Activated CD4-positive, alpha-beta T cell treated with anti-CD3 and anti-CD28 coated beads for 24 hours (primary cell): Measurements from ENCODE around the gene C4orf54.

Source experiments
- DNase-seq, 2 donors: peaks; one replicate each; pipeline ENCODE4 v3.0.0-alpha.2; 2020; ENCODE audit warnings: low read depth in 2 of 2

The C4orf54 gene

DNA sequence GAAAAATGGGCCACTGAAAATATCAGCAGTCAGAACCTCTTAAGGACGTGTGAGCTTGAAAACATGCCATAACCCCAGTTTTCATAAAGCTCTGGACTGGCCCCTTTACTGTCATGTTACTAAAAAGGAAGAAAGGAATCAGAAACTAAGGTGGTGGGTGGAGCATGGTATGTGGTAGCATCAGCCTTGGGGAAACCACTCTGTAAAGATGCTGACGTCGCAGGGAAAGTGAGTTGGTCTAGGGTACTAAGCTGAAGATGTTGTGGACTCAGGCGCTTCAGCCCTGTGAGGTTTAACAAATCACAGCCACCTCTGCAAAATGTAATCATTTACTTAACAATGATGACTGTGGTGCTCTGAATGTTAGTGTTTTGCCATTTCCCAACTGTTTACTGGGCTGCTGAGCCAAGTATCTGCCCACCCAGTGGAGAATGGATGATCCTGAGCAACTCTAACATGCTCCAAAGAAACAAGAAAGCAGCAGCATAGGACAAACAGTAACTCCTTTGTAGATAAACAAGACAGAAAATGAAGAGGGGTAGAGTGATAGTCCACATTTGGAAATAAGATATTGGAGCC, 33.4 kb downstream of the C4orf54 start:
- no peak for DNase-seq

DNA sequence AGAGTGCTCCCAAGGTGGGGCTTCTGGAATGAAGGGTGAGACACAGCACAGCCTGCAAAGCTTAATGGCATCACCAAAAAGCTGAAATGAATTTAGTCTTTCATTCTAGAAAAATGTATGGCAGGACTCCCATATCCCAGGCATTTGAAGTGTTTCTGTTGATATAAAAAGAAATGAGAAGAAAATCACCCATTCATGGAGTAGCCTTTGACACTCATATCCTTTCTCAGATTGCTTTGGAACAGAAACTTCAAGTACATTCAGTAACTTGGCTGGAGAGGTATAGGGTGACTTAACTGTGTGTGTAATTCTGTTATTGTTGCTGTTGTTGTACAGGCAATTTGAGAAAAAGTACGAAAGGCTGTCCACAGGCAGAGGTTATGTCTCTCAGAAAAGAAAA, 35.3 kb downstream of the C4orf54 start:
- DNase-seq = no peak

DNA sequence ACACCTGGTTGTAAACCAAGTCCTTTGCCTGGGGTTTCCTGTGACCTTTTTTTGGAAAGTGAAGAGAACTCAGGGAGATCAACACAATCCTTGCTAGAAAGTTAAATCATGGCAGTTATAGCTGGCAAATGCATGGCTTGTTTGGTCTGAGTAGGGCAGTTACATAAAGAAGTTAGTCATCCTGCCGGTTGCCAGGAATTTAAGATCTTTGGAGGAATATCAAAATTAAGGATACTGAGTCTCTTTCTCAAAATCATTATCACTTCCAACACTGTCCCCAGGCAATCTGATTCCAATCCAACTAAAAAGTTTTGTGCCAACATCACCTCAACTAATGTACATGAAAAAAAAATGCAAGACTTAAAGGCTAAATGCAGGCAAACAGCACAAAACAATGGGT, 40.3 kb downstream of the C4orf54 start:
- no peak for DNase-seq

DNA sequence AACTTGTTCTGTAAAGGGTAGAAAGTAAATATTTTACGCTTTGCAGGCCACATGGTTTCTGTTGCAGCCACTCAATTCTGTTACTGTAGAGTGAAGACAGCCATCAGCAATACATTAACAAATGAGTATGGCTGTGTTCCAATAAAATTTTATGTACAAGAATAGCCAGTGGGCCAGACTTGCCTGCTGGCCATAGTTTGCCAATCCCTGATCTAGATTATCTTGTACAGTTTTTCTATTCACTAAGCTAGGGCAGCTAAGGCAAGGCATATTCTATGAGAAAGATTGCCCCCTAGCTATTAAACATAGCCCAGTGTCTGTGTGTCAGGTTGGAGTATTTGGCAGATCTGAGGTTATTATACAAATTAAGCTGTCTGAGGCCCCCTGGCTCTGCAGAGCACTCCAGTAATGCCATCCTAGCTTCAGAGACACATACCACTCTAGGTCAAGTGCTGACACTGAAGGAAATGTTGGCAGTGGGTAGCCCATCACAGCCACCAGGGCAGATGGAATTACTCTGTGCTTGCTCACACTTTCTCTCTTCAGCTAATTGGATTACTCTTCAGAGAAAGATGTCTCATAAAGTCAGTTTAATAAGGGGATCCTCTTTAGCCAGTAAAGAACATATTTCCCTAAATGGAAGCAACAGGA, 42.3 kb downstream of the C4orf54 start:
- DNase-seq = no peak

DNA sequence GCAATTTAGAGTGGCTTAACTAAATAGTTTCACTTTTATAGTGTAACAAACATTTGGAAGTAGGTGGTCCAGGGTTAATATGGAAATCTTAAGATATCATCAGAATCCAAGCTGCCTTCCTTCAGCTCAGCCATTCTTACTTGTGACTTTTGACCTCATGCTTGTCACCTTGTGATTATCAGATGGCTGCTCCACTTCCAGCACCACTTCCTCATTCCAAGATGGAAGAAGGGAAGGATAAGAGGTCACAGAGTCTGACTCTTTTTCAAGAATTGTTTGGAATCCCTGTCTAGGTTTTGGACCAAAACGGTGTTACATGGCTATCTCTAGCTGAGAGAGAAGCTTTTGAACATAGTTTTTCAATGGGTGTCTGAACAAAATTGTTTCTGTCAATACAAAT, 43.1 kb downstream of the C4orf54 start:
- no peak for DNase-seq

DNA sequence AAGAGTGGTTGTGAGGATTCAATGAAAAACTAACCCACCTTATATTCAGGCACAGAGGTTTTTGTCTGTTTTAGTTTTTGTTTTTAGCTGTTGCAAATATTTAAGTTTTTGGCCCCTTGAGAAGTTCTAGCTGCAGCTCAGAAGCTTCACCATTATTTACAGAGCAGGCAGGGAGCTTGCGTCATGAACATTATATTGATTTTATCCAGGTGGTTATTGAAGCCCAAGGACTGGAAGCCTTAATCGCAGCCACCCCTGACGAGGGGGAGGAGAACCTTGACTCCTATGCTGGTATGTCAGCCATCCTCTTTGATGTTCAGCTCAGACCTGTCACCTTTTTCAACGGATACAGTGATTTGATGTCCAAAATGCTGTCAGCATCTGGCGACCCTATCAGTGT, 44.9 kb downstream of the C4orf54 start:
- no peak for DNase-seq

DNA sequence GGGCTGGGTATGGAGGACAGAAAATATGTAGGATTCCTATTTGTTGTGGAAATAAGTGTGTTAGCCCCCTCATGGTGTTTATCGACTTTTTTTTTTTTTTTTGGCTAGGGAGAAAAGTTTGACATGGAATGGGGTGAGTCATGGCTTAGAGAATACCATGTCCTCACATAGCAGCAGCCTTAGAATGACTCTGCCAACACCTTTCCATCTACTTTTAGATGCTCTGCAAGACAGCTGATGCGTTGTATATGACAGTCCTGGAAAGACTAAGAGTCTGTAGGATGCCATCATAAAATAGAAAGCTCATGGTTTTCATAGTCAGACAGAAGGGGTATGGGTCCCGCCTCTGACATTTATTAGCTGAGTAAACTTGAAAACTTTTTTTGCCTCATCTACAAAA, 45.3 kb downstream of the C4orf54 start:
- no peak for DNase-seq

DNA sequence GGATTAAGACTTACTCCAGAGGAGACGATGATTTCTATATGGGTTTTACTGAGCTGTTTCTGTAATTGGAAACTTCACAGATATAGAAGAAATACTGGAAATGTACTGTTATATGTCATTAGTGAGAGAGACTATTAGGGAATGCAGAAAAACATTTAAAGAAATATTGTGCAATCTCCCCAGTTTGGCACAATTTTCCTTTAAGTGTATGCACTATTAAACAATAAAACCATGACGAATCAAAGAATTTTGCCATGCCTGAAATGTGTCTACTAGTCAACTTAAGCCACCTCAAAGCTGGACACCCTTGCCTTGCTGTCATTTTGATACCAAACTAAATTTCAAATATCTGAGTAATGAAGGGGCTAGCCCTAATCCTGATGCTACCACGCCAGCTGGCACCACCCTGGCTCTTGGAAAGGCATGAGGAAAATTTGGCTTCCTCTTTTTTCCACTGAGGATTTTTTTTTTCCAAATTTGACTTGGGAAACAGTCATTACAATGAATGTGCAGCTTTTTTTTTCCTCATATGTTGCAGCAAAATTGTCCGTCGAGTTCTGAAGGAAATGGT, 46.9 kb downstream of the C4orf54 start:
- DNase-seq = no peak

DNA sequence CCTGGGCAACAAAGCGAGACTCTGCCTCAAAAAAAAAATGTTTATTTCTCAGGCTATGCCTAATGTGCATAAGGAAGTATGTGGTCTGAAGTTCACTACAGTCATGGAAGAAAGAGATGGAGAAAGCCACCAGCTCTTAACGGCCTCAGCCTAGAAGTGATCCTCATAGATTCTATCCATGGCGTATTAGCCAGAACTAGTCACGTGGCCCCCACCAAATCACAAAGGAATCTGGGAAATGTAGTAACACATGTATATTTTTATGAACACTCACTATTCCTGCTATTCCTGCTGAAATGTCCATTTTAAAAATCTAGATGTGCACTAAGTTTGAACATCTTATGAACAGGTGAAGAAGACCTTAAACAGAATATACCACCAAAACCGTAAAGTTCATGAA, 49.2 kb downstream of the C4orf54 start:
- DNase-seq = no peak
